GM12878 (cell line): Measurements from ENCODE around the gene UGT8. TPM values are rescaled to one million over a fixed set of nuclear protein-coding genes. Genes with fewer than 3 reads are reported as not detected.

Source experiments
- ATAC-seq: fragments of 200-7000 bp; cut with Tn5 transposase; 3 replicates; pipeline ENCODE4 v1.9.1; 2020; ENCODE audit warnings: mild to moderate bottlenecking, moderate library complexity
- BruUV-seq: library from RNA; stranded (reverse); fragments of 400-500 nt; replicated peaks from 2 replicates; lab custom pipeline; 2021; lab: Mats Ljungman, UMichigan
- CTCF ChIA-PET: fragments of 300-600 bp; sonication (Branson Sonifier 250); formaldehyde crosslinking; extraction: SDS; loops from one replicate; lab custom pipeline; 2021; ENCODE audit warnings: inconsistent platforms; lab: Yijun Ruan, JAX
- POLR2A ChIA-PET: fragments of 350-600 bp; formaldehyde crosslinking; extraction: SDS; loops from one replicate; lab custom pipeline; 2021; ENCODE audit warnings: inconsistent platforms; lab: Charles Lee
- RAD21 ChIA-PET: fragments of 300-600 bp; sonication (Branson Sonifier 250); formaldehyde crosslinking; loops from one replicate; lab custom pipeline; 2023; ENCODE audit warnings: antibody characterized with exemption; ENCODE audit not compliant: unreplicated experiment; lab: Charles Lee
- SMC1A ChIA-PET: fragments of 300-600 bp; sonication (Branson Sonifier 250); formaldehyde crosslinking; loops from one replicate; lab custom pipeline; 2023; ENCODE audit not compliant: unreplicated experiment, uncharacterized antibody; lab: Charles Lee
- DNase-seq: peaks from one replicate; pipeline ENCODE4 v3.0.0-alpha.2; 2011; ENCODE audit warnings: low read depth, low spot score
- FAIRE-seq: peaks from 3 replicates; lab custom pipeline; 2011; peaks lifted over from hg19 to GRCh38; lab: Jason Lieb, UNC
- H2AFZ ChIP-seq: 2 replicates; pipeline ENCODE4 v1.6.0; 2011; ENCODE audit warnings: low read depth, low read length, control low read depth; ENCODE audit not compliant: control insufficient read depth
- H3K27ac ChIP-seq: 2 replicates; pipeline ENCODE4 v1.5.1; 2011; ENCODE audit warnings: control low read depth; ENCODE audit not compliant: control insufficient read depth, insufficient read depth
- H3K27me3 ChIP-seq, 2 experiments: replicated peaks in 1 of 2; 2 replicates each; pipeline versions ENCODE4 v1.6.0 to v1.6.1; 2011; ENCODE audit warnings: low read length in 1 of 2; ENCODE audit not compliant: control insufficient read depth in 2 of 2, insufficient read depth in 2 of 2
- H3K36me3 ChIP-seq, 2 experiments: 2 replicates each; pipeline ENCODE4 v1.5.1; 2011; ENCODE audit warnings: low read length in 1 of 2; ENCODE audit not compliant: control insufficient read depth in 2 of 2, insufficient read depth in 2 of 2
- H3K4me1 ChIP-seq: 2 replicates; pipeline ENCODE4 v1.6.1; 2011; ENCODE audit warnings: mild to moderate bottlenecking, low read length, moderate library complexity, mixed read lengths; ENCODE audit not compliant: control insufficient read depth, insufficient read depth
- H3K4me2 ChIP-seq: 2 replicates; pipeline ENCODE4 v1.6.0; 2011; ENCODE audit warnings: control low read depth; ENCODE audit not compliant: control insufficient read depth, insufficient read depth
- H3K4me3 ChIP-seq: fragments of 200-600 bp; sonication (generic); 2 replicates; pipeline ENCODE4 v1.5.1; 2016
- H3K79me2 ChIP-seq: 2 replicates; pipeline ENCODE4 v1.6.0; 2011; ENCODE audit warnings: low read length; ENCODE audit not compliant: control insufficient read depth, insufficient read depth
- H3K9ac ChIP-seq: 2 replicates; pipeline ENCODE4 v1.8.0; 2011; ENCODE audit warnings: low read length, control low read depth, mixed read lengths; ENCODE audit not compliant: control insufficient read depth, insufficient read depth
- H3K9me3 ChIP-seq: replicated peaks from 3 replicates; pipeline ENCODE4 v1.5.1; 2011; ENCODE audit warnings: mild to moderate bottlenecking, low read length; ENCODE audit not compliant: control insufficient read depth, insufficient read depth
- H4K20me1 ChIP-seq: 2 replicates; pipeline ENCODE4 v1.6.0; 2011; ENCODE audit not compliant: control insufficient read depth, insufficient read depth
- ESRRA ChIP-seq: IDR thresholded peaks from 2 replicates; pipeline ENCODE4 v1.6.1; 2012; ENCODE audit warnings: mild to moderate bottlenecking, low read length, improper control_type of control experiment
- FOXK2 ChIP-seq: fragments of 450-650 bp; IDR thresholded peaks from 2 replicates; pipeline ENCODE4 v1.6.1; 2017; ENCODE audit warnings: mild to moderate bottlenecking, moderate library complexity
- JUND ChIP-seq: IDR thresholded peaks from 2 replicates; pipeline ENCODE4 v1.6.1; 2012; ENCODE audit warnings: low read depth, mild to moderate bottlenecking, low read length, improper control_type of control experiment, moderate library complexity
- KLF5 ChIP-seq: fragments of 450-650 bp; IDR thresholded peaks from 2 replicates; pipeline ENCODE4 v1.6.1; 2014; ENCODE audit warnings: mild to moderate bottlenecking; ENCODE audit not compliant: partially characterized antibody
- PBX3 ChIP-seq: IDR thresholded peaks from 2 replicates; pipeline ENCODE4 v1.6.1; 2011; ENCODE audit warnings: mild to moderate bottlenecking, low read depth, low read length, moderate library complexity; ENCODE audit not compliant: insufficient replicate concordance
- POLR2A ChIP-seq: IDR thresholded peaks from 2 replicates; pipeline ENCODE4 v1.6.1; 2011; ENCODE audit warnings: low read depth, mild to moderate bottlenecking, low read length
- POLR2AphosphoS5 ChIP-seq: IDR thresholded peaks from 2 replicates; pipeline ENCODE4 v1.6.1; 2011; ENCODE audit warnings: mild to moderate bottlenecking, low read length, inconsistent platforms
- POU2F2 ChIP-seq: IDR thresholded peaks from 3 replicates; pipeline ENCODE4 v1.6.1; 2011; ENCODE audit warnings: low read depth, mild to moderate bottlenecking, low read length, borderline replicate concordance
- RBBP5 ChIP-seq: fragments of 200-600 bp; sonication (generic); conservative IDR thresholded peaks from 2 replicates; pipeline ENCODE4 v1.6.1; 2016
- SMAD1 ChIP-seq: fragments of 450-650 bp; IDR thresholded peaks from 2 replicates; pipeline ENCODE4 v1.6.1; 2018; ENCODE audit warnings: mild to moderate bottlenecking, low read depth; ENCODE audit not compliant: partially characterized antibody
- ZBED1 ChIP-seq: IDR thresholded peaks from 2 replicates; pipeline ENCODE4 v1.6.1; 2016; ENCODE audit warnings: borderline replicate concordance
- ZBTB4 ChIP-seq: fragments of 450-650 bp; formaldehyde crosslinking; IDR thresholded peaks from 2 replicates; pipeline ENCODE4 v1.4.0; 2022; ENCODE audit warnings: mild to moderate bottlenecking, moderate library complexity
- ZNF687 ChIP-seq: fragments of 450-650 bp; IDR thresholded peaks from 2 replicates; pipeline ENCODE4 v1.6.1; 2017; ENCODE audit warnings: mild to moderate bottlenecking, moderate library complexity
- WGBS: methylation state at CpG from one replicate; pipeline ENCODE4 v1.1.6; 2016; ENCODE audit warnings: low lambda C conversion rate; ENCODE audit not compliant: insufficient replicate concordance, insufficient coverage; ENCODE audit errors: missing lambda C conversion rate; 5-methylcytosine and 5-hydroxymethylcytosine counted together
- in situ Hi-C: fragments of 300-500 bp; cut with MboI; formaldehyde crosslinking; loops from 9 replicates; pipeline ENCODE4 v1.14.3; 2018; ENCODE audit warnings: mixed read lengths
- intact Hi-C: fragments of 100-400 bp; cut with micrococcal nuclease; formaldehyde crosslinking; loops from one replicate; pipeline ENCODE4 v1.14.2; 2022; ENCODE audit not compliant: unreplicated experiment
- polyA plus RNA-seq, 11 experiments: library from polyadenylated mRNA; depleted of rRNA in 4 of 11; unstranded in 6 of 11; stranded (reverse) in 5 of 11; fragments of >200 nt; fragmentation: Nextera tagmentation in 4 of 11; fragmentation: Illumina TruSeq in 1 of 11; extraction: Ambion mirVana in 4 of 11; extraction: Trizol in 1 of 11; gene quantifications; 1 replicate in 1 of 11; 2 replicates in 10 of 11; pipeline versions ENCODE4 v1.2.1 to v1.2.3, GENCODE V29; 2011 to 2016; ENCODE audit warnings: inconsistent platforms in 2 of 11, missing spikeins in 2 of 11, low read depth in 1 of 11
- total RNA-seq, 4 experiments: library from RNA; depleted of rRNA in 3 of 4; stranded (reverse); fragments of >200 nt in 3 of 4; fragmentation: Illumina TruSeq in 1 of 4; extraction: Trizol in 1 of 4; gene quantifications; 2 replicates each; pipeline versions ENCODE4 v1.2.1 to v1.2.3, GENCODE V29; 2013 to 2021

UGT8 gene
- total and polyA plus RNA-seq, 10 of the 15 experiments (the other 5 are each of a cell fraction or from before 2014, with no cell fraction given): 0.16 to 1.1 (median 0.49) TPM

- TF ChIP-seq FOXK2 (no peak), PBX3 (no peak), POLR2AphosphoS5 (no peak), ESRRA (no peak), RBBP5 (no peak), ZNF687 (no peak)
These were observed 59.6 kb downstream of the UGT8 start (continued) for GRCh38 chr4:114658179-114658578.

- in situ Hi-C loops (loop anchor here (5.0 kb wide), 1 partner anchor 266 kb away; no protein-coding TSS in a partner anchor), intact Hi-C loops (loop anchor here (1.0 to 2.0 kb wide), 4 partner anchors 36 to 1264 kb away; no protein-coding TSS in a partner anchor)
- Histone ChIP-seq H3K4me1 (no peaks in the 10 kb centered on the region), H3K27me3 (no peaks in the 10 kb centered on the region), H4K20me1 (no peaks in the 10 kb centered on the region), H3K9ac (no peak overlapping the region), H3K36me3 (no peaks in the 10 kb centered on the region), H3K9me3 (no peaks in the 10 kb centered on the region), H3K79me2 (no peaks in the 10 kb centered on the region), H2AFZ (no peak overlapping the region), H3K4me2 (no peak overlapping the region), H3K4me3 (no peak overlapping the region), H3K27ac (no peak overlapping the region)
- ATAC-seq (no peak), DNase-seq (no peak), FAIRE-seq (no peak)
- ChIA-PET POLR2A (no interaction called here), SMC1A (interaction anchor here (0.7 to 1.9 kb wide), 13 partner anchors 10 to 280 kb away, joined by 3 to 11 read pairs (median 3); no protein-coding TSS in a partner anchor), CTCF (interaction anchor here (0.6 to 3.8 kb wide), 23 partner anchors 9 to 1264 kb away, joined by 3 to 43 read pairs (median 4); no protein-coding TSS in a partner anchor), RAD21 (interaction anchor here (1.0 to 2.1 kb wide), 3 partner anchors 36 to 274 kb away, joined by 5 to 21 read pairs (median 9); no protein-coding TSS in a partner anchor)
- BruUV-seq: no TSS peak
- 65% methylated on average over 4 of the region's 4 CpGs for WGBS
- TF ChIP-seq KLF5: no peak
- TF ChIP-seq ZBED1: no peak
- no peak for TF ChIP-seq SMAD1
- no peak for TF ChIP-seq ZBTB4
- no peak for TF ChIP-seq POLR2A
- no peak for TF ChIP-seq POU2F2
- TF ChIP-seq JUND: no peak
These were observed 60.2 kb downstream of the UGT8 start for GRCh38 chr4:114658776-114659175.
